ENCODE data around the gene OVCA2. TPM values are rescaled to one million over a fixed set of nuclear protein-coding genes. Genes with fewer than 3 reads are reported as not detected.

OVCA2 gene
- polyA plus RNA-seq, 3 donors, result 12.7 to 15.9 (median 14.0) TPM

GRCh38 chr17:2071024-2071385 lies 29.2 kb downstream of the OVCA2 start:
- no peak for DNase-seq (ENCODE audit: extremely low read depth in 1 of 11, low read depth in 9 of 11, low spot score in 4 of 11)

- DNase-seq (ENCODE audit: extremely low read depth in 1 of 11, low read depth in 9 of 11, low spot score in 4 of 11), result no peak
Measured at GRCh38 chr17:2071455-2072281, 29.8 kb downstream of the OVCA2 start.

GRCh38 chr17:2074919-2075318 lies 33.1 kb downstream of the OVCA2 start:
- no peak for DNase-seq (ENCODE audit: extremely low read depth in 1 of 11, low read depth in 9 of 11, low spot score in 4 of 11)

GRCh38 chr17:2075336-2076086 lies 33.7 kb downstream of the OVCA2 start:
- DNase-seq (ENCODE audit: extremely low read depth in 1 of 11, low read depth in 9 of 11, low spot score in 4 of 11), result no peak

- no peak for DNase-seq (ENCODE audit: extremely low read depth in 1 of 11, low read depth in 9 of 11, low spot score in 4 of 11)
Measured at GRCh38 chr17:2076087-2076984, 34.5 kb downstream of the OVCA2 start.

- no peak for DNase-seq (ENCODE audit: extremely low read depth in 1 of 11, low read depth in 9 of 11, low spot score in 4 of 11)
Measured at GRCh38 chr17:2077040-2077439, 35.2 kb downstream of the OVCA2 start.

GRCh38 chr17:2081564-2081963 lies 39.7 kb downstream of the OVCA2 start:
- DNase-seq (ENCODE audit: extremely low read depth in 1 of 11, low read depth in 9 of 11, low spot score in 4 of 11), result no peak

GRCh38 chr17:2082003-2082781 lies 40.4 kb downstream of the OVCA2 start:
- DNase-seq (ENCODE audit: extremely low read depth in 1 of 11, low read depth in 9 of 11, low spot score in 4 of 11), result peak in 1 of 11 donors; percentile 60

- no peak for DNase-seq (ENCODE audit: extremely low read depth in 1 of 11, low read depth in 9 of 11, low spot score in 4 of 11)
Measured at GRCh38 chr17:2083613-2084035, 41.8 kb downstream of the OVCA2 start.

GRCh38 chr17:2084036-2084765 lies 42.4 kb downstream of the OVCA2 start:
- DNase-seq (ENCODE audit: extremely low read depth in 1 of 11, low read depth in 9 of 11, low spot score in 4 of 11), result no peak

- DNase-seq (ENCODE audit: extremely low read depth in 1 of 11, low read depth in 9 of 11, low spot score in 4 of 11), result peak in 4 of 11 donors; percentile 74 to 88 (median 82)
Measured at GRCh38 chr17:2084766-2085647, 43.2 kb downstream of the OVCA2 start.

GRCh38 chr17:2085648-2085949 lies 43.8 kb downstream of the OVCA2 start:
- no peak for DNase-seq (ENCODE audit: extremely low read depth in 1 of 11, low read depth in 9 of 11, low spot score in 4 of 11)

- no peak for DNase-seq (ENCODE audit: extremely low read depth in 1 of 11, low read depth in 9 of 11, low spot score in 4 of 11)
Measured at GRCh38 chr17:2086306-2086705, 44.5 kb downstream of the OVCA2 start.

GRCh38 chr17:2087597-2088211 lies 45.9 kb downstream of the OVCA2 start:
- no peak for DNase-seq (ENCODE audit: extremely low read depth in 1 of 11, low read depth in 9 of 11, low spot score in 4 of 11)

GRCh38 chr17:2089021-2089422 lies 47.2 kb downstream of the OVCA2 start:
- DNase-seq (ENCODE audit: extremely low read depth in 1 of 11, low read depth in 9 of 11, low spot score in 4 of 11), result no peak

- DNase-seq (ENCODE audit: extremely low read depth in 1 of 11, low read depth in 9 of 11, low spot score in 4 of 11), result no peak
Measured at GRCh38 chr17:2090210-2090641, 48.4 kb downstream of the OVCA2 start.

Data from renal cortex interstitium (tissue), 11 donors.